ENCODE data around the gene MRPS7. TPM values are rescaled to one million over a fixed set of nuclear protein-coding genes. Genes with fewer than 3 reads are reported as not detected.
A peak's percentile ranks its signal among the peaks of the same experiment; 100 is the strongest.

The MRPS7 gene
- total RNA-seq (10 to 100 TPM; 47.9 to 71.2 TPM), polyA plus RNA-seq (ENCODE audit: insufficient read length in 2 of 2) (10 to 100 TPM; 70.3 to 73.5 TPM)
- long read RNA-seq, donor 1, transcript MRPS7-201 (5 exons, 1,406 nt) = major isoform, 49 of 94 reads
- long read RNA-seq, donor 1, transcript MRPS7-203 (4 exons, 1,638 nt) = minor isoform, 5 of 94 reads
- long read RNA-seq, donor 1, partial matches to known transcripts = 39 of 94 reads
- long read RNA-seq, donor 1, other reads (novel, unspliced or antisense) = 0 of 94 reads
- long read RNA-seq, donor 2, transcript MRPS7-201 (5 exons, 1,406 nt) = major isoform, 20 of 32 reads
- long read RNA-seq, donor 2, partial matches to known transcripts = 8 of 32 reads
- long read RNA-seq, donor 2, other reads (novel, unspliced or antisense) = 0 of 32 reads
- long read RNA-seq, donor 3, transcript MRPS7-201 (5 exons, 1,406 nt) = major isoform, 18 of 42 reads
- long read RNA-seq, donor 3, partial matches to known transcripts = 21 of 42 reads
- long read RNA-seq, donor 3, other reads (novel, unspliced or antisense) = 0 of 42 reads
- long read RNA-seq, donor 4, transcript MRPS7-201 (5 exons, 1,406 nt) = major isoform, 77 of 135 reads
- long read RNA-seq, donor 4, partial matches to known transcripts = 49 of 135 reads
- long read RNA-seq, donor 4, other reads (novel, unspliced or antisense) = 5 of 135 reads

DNA sequence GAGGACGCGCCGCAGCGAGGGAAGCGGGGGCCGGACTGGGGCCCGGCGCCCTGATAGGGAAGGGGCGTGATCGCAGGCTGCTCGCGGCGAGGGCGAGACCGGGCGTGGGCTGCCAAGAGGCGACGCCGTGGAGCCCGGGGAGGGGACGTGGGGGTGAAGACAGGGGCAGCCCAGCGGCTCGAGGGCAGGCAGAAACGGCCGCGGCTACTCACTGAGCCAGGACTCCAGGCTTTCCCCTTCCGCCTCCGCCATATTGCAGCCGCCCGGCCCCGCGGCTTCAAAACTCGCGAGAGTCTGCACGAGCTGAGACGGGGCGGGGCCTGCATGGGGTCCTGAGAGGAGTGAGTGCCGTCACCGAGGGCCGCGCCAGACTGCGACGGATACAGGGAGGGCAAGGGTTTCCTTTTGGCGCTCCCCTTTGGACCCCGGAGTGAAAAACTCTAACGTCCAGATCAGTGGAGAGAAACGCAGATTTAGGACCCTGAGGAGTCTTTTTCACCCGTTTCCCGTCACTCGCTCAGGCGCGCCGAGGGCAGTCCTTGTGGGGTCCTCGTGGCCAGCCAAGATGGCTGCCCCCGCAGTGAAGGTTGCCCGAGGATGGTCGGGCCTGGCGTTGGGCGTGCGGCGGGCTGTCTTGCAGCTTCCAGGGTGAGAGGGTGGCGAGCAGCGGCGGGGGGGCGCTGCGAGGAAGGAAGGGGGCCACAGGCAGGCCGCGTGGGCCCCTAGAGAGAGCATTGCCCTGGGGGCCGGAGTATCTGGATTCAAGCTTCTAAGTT is at the start of gene MRPS7, which contains the start of gene GGA3:
Gene MRPS7, plus strand, starts transcription at position 544 of the 776 bp plus-strand sequence. Its CDS starts 22 bp downstream, at position 566.
Gene GGA3, minus strand, starts transcription at position 271 of the 776 bp plus-strand sequence. Its CDS starts 19 bp downstream, at position 252.
- peak within 1 kb of the TSS; percentile 99 for H3K4me3 ChIP-seq (ENCODE audit: low read depth, low read length)
- under 1% methylated on average over 69 of the region's 69 CpGs for WGBS (ENCODE audit: insufficient coverage)
- H3K9me3 ChIP-seq (ENCODE audit: control insufficient read depth, insufficient read depth, low read length) = no peaks in the 10 kb centered on the region
- no peaks in the 10 kb centered on the region for H3K27me3 ChIP-seq (ENCODE audit: control insufficient read depth, insufficient read depth, low read length)
- peaks cover 22% of the 10 kb centered on the region for H3K4me1 ChIP-seq (ENCODE audit: control insufficient read depth, insufficient read depth, low read length)
- H3K27ac ChIP-seq (ENCODE audit: low read depth, low read length) = peak within 1 kb of the TSS; percentile 99
- DNase-seq (ENCODE audit: low read depth in 4 of 6, low spot score in 6 of 6) = peak; percentile 91 to 99 (median 94)
- peaks cover 23% of the 10 kb centered on the region for H3K36me3 ChIP-seq (ENCODE audit: control insufficient read depth, insufficient read depth, low read length)

DNA sequence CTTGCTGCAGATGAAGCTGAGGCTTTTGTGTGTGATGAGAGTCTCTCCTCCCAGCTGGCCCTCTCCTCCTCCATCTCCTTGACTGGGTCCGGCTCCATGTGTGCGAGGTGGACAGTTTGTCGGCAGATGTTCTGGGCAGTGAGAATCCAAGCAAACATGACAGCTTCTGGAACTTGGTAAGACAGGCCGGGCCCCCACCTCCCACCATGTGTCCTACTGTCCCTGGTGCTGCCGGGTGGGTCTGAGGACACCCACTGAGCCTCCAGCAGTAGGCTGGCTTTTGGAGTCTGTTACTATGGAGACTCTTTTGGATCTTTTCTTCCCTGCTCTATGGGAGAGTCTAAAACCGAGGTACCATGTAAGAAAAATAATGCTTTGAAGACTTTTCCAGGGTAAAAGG is 43.5 kb upstream of the MRPS7 start:
- Histone ChIP-seq H3K36me3 (ENCODE audit: control insufficient read depth, insufficient read depth, low read length) (peaks cover 79% of the 10 kb centered on the region), H3K9me3 (ENCODE audit: control insufficient read depth, insufficient read depth, low read length) (no peaks in the 10 kb centered on the region), H3K4me3 (ENCODE audit: low read depth, low read length) (no peak overlapping the region), H3K4me1 (ENCODE audit: control insufficient read depth, insufficient read depth, low read length) (no peaks in the 10 kb centered on the region), H3K27me3 (ENCODE audit: control insufficient read depth, insufficient read depth, low read length) (no peaks in the 10 kb centered on the region), H3K27ac (ENCODE audit: low read depth, low read length) (no peak overlapping the region)
- WGBS (ENCODE audit: insufficient coverage) = 70% methylated on average over 2 of the region's 6 CpGs
- DNase-seq (ENCODE audit: low read depth in 4 of 6, low spot score in 6 of 6) = no peak

DNA sequence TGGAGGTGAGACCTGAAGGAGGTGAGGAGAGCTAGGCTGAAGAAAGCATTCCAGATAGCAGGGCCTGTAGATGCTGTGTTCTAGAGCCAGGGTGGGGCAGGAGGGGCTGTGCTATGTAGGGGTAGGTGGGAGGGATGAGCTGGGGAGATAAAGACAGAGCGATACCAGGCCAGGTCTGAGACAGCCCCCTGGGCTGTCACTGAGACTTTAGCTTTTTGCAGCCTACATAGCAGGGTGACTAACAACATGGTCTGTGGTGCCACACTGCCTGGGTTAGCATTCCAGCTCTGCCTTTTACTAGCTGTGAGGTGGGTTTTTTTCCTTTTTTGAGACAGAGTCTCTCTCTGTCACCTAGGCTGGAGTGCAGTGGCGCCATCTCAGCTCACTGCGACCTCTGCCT is 41.9 kb upstream of the MRPS7 start:
- H3K4me1 ChIP-seq (ENCODE audit: control insufficient read depth, insufficient read depth, low read length) = no peaks in the 10 kb centered on the region
- no peaks in the 10 kb centered on the region for H3K9me3 ChIP-seq (ENCODE audit: control insufficient read depth, insufficient read depth, low read length)
- no peak overlapping the region for H3K27ac ChIP-seq (ENCODE audit: low read depth, low read length)
- H3K36me3 ChIP-seq (ENCODE audit: control insufficient read depth, insufficient read depth, low read length) = peaks cover 69% of the 10 kb centered on the region
- no peak for DNase-seq (ENCODE audit: low read depth in 4 of 6, low spot score in 6 of 6)
- H3K4me3 ChIP-seq (ENCODE audit: low read depth, low read length) = no peak overlapping the region
- 92% methylated on average over 1 of the region's 3 CpGs for WGBS (ENCODE audit: insufficient coverage)
- H3K27me3 ChIP-seq (ENCODE audit: control insufficient read depth, insufficient read depth, low read length) = no peaks in the 10 kb centered on the region

DNA sequence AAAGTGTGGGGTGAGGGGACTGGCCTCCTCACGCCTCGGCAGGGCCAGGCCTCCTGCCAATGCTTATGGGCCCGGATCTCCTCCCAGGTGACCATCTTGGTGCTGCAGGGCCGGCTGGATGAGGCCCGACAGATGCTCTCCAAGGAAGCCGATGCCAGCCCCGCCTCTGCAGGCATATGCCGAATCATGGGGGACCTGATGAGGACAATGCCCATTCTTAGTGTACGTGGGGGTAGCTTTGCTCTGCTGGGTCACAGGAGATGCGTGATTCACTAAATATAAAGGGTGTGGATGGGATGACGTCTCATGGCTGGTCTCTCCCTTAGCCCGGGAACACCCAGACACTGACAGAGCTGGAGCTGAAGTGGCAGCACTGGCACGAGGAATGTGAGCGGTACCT is 36.7 kb upstream of the MRPS7 start:
- Histone ChIP-seq H3K36me3 (ENCODE audit: control insufficient read depth, insufficient read depth, low read length) (peaks cover 58% of the 10 kb centered on the region), H3K9me3 (ENCODE audit: control insufficient read depth, insufficient read depth, low read length) (no peaks in the 10 kb centered on the region), H3K4me3 (ENCODE audit: low read depth, low read length) (no peak overlapping the region), H3K27me3 (ENCODE audit: control insufficient read depth, insufficient read depth, low read length) (no peaks in the 10 kb centered on the region), H3K4me1 (ENCODE audit: control insufficient read depth, insufficient read depth, low read length) (peaks cover 2% of the 10 kb centered on the region), H3K27ac (ENCODE audit: low read depth, low read length) (no peak overlapping the region)
- WGBS (ENCODE audit: insufficient coverage) = 85% methylated on average over 14 of the region's 14 CpGs
- DNase-seq (ENCODE audit: low read depth in 4 of 6, low spot score in 6 of 6) = no peak

DNA sequence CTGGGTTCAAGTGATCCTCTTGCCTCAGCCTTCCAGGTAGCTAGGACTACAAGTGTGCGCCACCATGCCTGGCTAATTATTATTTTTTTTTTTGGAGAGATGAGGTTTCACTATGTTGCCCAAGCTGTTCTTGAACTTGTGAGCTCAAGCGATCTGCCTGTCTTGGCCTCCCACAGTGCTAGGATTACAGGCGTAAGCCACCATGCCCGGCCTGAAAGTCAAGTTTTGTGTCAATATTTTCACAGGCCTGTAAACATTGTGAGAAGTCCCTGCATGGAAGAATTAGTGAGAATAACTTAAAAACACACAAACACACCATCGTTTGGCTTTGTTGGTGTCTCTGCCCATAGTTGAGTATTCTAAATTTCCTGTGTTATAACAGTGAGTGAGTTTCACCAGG is 34.0 kb upstream of the MRPS7 start:
- Histone ChIP-seq H3K27ac (ENCODE audit: low read depth, low read length) (no peak overlapping the region), H3K27me3 (ENCODE audit: control insufficient read depth, insufficient read depth, low read length) (no peaks in the 10 kb centered on the region), H3K36me3 (ENCODE audit: control insufficient read depth, insufficient read depth, low read length) (peaks cover 69% of the 10 kb centered on the region), H3K4me1 (ENCODE audit: control insufficient read depth, insufficient read depth, low read length) (peaks cover 2% of the 10 kb centered on the region), H3K4me3 (ENCODE audit: low read depth, low read length) (no peak overlapping the region), H3K9me3 (ENCODE audit: control insufficient read depth, insufficient read depth, low read length) (no peaks in the 10 kb centered on the region)
- no peak for DNase-seq (ENCODE audit: low read depth in 4 of 6, low spot score in 6 of 6)
- WGBS (ENCODE audit: insufficient coverage) = 95% methylated on average over 2 of the region's 5 CpGs

DNA sequence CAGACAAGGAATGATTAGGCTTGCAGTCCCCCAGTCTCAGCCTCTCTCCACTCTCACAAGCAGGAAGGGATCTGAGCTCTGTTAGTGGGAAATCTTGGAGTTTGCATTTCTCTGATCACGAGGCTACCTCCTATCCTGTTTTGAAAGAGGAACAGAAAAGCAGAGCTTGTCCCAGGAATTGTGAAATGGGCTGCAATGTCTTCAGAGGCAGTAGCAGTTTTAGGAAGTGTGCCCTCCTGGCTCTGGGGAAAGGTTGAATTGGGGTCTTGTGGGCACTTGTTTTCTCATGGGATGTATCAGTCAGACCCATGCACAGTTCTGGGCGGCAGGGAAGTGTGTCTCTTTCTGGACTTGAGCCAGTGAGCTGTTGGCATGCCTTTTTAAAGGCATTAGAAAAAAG is 33.4 kb upstream of the MRPS7 start:
- DNase-seq (ENCODE audit: low read depth in 4 of 6, low spot score in 6 of 6) = peak in 1 of 6 donors; percentile 47
- Histone ChIP-seq H3K36me3 (ENCODE audit: control insufficient read depth, insufficient read depth, low read length) (peaks cover 72% of the 10 kb centered on the region), H3K27me3 (ENCODE audit: control insufficient read depth, insufficient read depth, low read length) (no peaks in the 10 kb centered on the region), H3K4me1 (ENCODE audit: control insufficient read depth, insufficient read depth, low read length) (peaks cover 2% of the 10 kb centered on the region), H3K4me3 (ENCODE audit: low read depth, low read length) (no peak overlapping the region), H3K27ac (ENCODE audit: low read depth, low read length) (no peak overlapping the region), H3K9me3 (ENCODE audit: control insufficient read depth, insufficient read depth, low read length) (no peaks in the 10 kb centered on the region)
- 86% methylated on average over 1 of the region's 2 CpGs for WGBS (ENCODE audit: insufficient coverage)

DNA sequence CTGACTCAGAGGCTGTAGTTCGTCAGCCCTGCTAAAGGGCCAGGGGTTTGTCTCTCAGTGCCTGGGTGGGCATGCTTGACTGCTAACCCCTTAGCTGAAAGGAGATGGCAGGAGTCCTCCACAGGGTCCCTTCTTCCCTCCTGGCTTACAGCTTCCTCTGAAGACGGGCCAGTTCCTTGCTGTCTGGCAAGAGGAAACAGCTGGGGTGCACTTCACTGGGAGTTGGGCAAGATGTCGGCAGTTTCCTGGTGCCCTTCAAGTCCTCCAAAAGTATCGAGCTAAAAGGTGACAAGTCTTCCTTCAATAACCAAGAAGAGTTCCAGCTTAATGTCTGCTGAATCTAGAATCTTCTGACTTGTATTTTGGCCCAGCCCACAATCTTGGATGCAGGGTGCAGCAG is 32.8 kb upstream of the MRPS7 start:
- 80% methylated on average over 4 of the region's 4 CpGs for WGBS (ENCODE audit: insufficient coverage)
- Histone ChIP-seq H3K9me3 (ENCODE audit: control insufficient read depth, insufficient read depth, low read length) (no peaks in the 10 kb centered on the region), H3K36me3 (ENCODE audit: control insufficient read depth, insufficient read depth, low read length) (peaks cover 72% of the 10 kb centered on the region), H3K4me1 (ENCODE audit: control insufficient read depth, insufficient read depth, low read length) (peaks cover 2% of the 10 kb centered on the region), H3K4me3 (ENCODE audit: low read depth, low read length) (no peak overlapping the region), H3K27ac (ENCODE audit: low read depth, low read length) (no peak overlapping the region), H3K27me3 (ENCODE audit: control insufficient read depth, insufficient read depth, low read length) (no peaks in the 10 kb centered on the region)
- DNase-seq (ENCODE audit: low read depth in 4 of 6, low spot score in 6 of 6) = peak in 1 of 6 donors; percentile 8

DNA sequence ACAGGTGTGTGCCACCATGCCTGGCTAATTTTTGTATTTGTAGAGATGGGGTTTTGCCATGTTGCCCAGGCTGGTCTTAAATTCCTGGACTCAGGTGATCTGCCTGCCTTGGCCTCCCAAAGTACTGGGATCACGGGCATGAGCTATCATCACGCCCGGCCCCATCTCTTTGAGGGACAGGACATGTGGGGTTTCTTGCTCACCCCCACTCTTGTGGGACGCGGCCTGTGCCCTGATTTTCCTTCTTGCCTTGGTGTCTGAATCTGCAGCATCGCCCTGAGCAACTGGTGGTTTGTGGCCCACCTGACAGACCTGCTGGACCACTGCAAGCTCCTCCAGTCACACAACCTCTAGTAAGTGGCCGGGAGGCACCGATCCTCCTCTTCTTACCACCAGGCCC is 30.6 kb upstream of the MRPS7 start:
- Histone ChIP-seq H3K36me3 (ENCODE audit: control insufficient read depth, insufficient read depth, low read length) (peaks cover 71% of the 10 kb centered on the region), H3K27ac (ENCODE audit: low read depth, low read length) (no peak overlapping the region), H3K27me3 (ENCODE audit: control insufficient read depth, insufficient read depth, low read length) (no peaks in the 10 kb centered on the region), H3K9me3 (ENCODE audit: control insufficient read depth, insufficient read depth, low read length) (no peaks in the 10 kb centered on the region), H3K4me1 (ENCODE audit: control insufficient read depth, insufficient read depth, low read length) (peaks cover 2% of the 10 kb centered on the region), H3K4me3 (ENCODE audit: low read depth, low read length) (no peak overlapping the region)
- DNase-seq (ENCODE audit: low read depth in 4 of 6, low spot score in 6 of 6) = no peak
- 90% methylated on average over 5 of the region's 8 CpGs for WGBS (ENCODE audit: insufficient coverage)

DNA sequence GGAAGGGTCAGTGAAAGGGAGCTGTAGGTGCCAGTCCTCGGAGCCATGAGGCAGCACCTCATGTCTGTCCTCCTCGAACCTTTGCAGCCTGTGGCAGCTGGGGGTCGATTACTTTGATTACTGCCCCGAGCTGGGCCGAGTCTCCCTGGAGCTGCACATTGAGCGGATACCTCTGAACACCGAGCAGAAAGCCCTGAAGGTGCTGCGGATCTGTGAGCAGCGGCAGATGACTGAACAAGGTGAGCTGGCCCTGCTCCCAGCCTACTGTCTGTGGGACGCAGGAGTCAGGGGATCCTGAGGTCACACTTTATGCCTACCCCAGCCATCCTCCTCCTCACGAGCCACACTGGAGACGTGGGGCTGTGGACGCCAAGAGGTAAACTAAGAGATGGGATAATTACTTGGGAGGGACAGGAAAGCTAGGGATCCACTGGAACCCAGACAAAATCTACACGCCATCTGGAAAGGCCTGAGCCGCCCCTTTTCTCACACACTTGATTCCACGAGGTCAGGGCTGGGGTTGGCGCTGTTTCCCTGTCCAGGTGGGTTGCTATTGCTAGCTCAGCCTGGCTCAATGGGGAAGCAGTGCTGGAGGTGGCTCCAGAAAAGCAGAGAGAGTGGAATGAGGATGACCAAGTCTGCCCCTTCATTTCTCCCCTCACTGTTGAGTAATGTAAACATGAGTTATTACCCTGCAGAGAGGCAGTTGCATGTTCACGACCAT is 29.8 kb upstream of the MRPS7 start:
- H3K36me3 ChIP-seq (ENCODE audit: control insufficient read depth, insufficient read depth, low read length) = peaks cover 71% of the 10 kb centered on the region
- H3K4me1 ChIP-seq (ENCODE audit: control insufficient read depth, insufficient read depth, low read length) = peaks cover 2% of the 10 kb centered on the region
- no peak overlapping the region for H3K4me3 ChIP-seq (ENCODE audit: low read depth, low read length)
- no peaks in the 10 kb centered on the region for H3K27me3 ChIP-seq (ENCODE audit: control insufficient read depth, insufficient read depth, low read length)
- no peak for DNase-seq (ENCODE audit: low read depth in 4 of 6, low spot score in 6 of 6)
- no peak overlapping the region for H3K27ac ChIP-seq (ENCODE audit: low read depth, low read length)
- H3K9me3 ChIP-seq (ENCODE audit: control insufficient read depth, insufficient read depth, low read length) = no peaks in the 10 kb centered on the region
- 95% methylated on average over 16 of the region's 18 CpGs for WGBS (ENCODE audit: insufficient coverage)

Measured in spinal cord (tissue), 10 donors.